ENCODE measurements around the gene ESYT3.
"Not testable (repeated sequence)": the region's sequence is repeated elsewhere in the genome, so short reads cannot be mapped to it uniquely, and the experiment has no call there.

The ESYT3 gene

GRCh38 chr3:138408751-138409570, 25.5 kb upstream of the ESYT3 start:
- no peak overlapping the region for H3K4me3 ChIP-seq (ENCODE audit: control insufficient read depth, low read depth, low read length)
- DNase-seq (ENCODE audit: low read depth) = peak; percentile 67
- TF ChIP-seq CTCF (conservative IDR thresholded peaks at IDR 0.05; ENCODE audit: control insufficient read depth, insufficient read depth, low read depth, low read length) = no peak

- no peak overlapping the region for H3K4me3 ChIP-seq (ENCODE audit: control insufficient read depth, low read depth, low read length)
- no peak for TF ChIP-seq CTCF (conservative IDR thresholded peaks at IDR 0.05; ENCODE audit: control insufficient read depth, insufficient read depth, low read depth, low read length)
- DNase-seq (ENCODE audit: low read depth) = peak; percentile 29
Observed at GRCh38 chr3:138412821-138413551, 21.4 kb upstream of the ESYT3 start.

- not testable (repeated sequence) for DNase-seq (ENCODE audit: low read depth); H3K4me3 ChIP-seq (ENCODE audit: control insufficient read depth, low read depth, low read length)
Observed at GRCh38 chr3:138416236-138416635, 18.2 kb upstream of the ESYT3 start.

GRCh38 chr3:138417559-138417982, 16.8 kb upstream of the ESYT3 start:
- peak; percentile 83 for DNase-seq (ENCODE audit: low read depth)
- H3K4me3 ChIP-seq (ENCODE audit: control insufficient read depth, low read depth, low read length) = no peak overlapping the region
- TF ChIP-seq CTCF (conservative IDR thresholded peaks at IDR 0.05; ENCODE audit: control insufficient read depth, insufficient read depth, low read depth, low read length) = peak; percentile 93

GRCh38 chr3:138418601-138419206, 15.7 kb upstream of the ESYT3 start:
- no peak for TF ChIP-seq CTCF (conservative IDR thresholded peaks at IDR 0.05; ENCODE audit: control insufficient read depth, insufficient read depth, low read depth, low read length)
- H3K4me3 ChIP-seq (ENCODE audit: control insufficient read depth, low read depth, low read length) = no peak overlapping the region
- DNase-seq (ENCODE audit: low read depth) = no peak

GRCh38 chr3:138423316-138423715, 11.1 kb upstream of the ESYT3 start:
- DNase-seq (ENCODE audit: low read depth) = no peak
- H3K4me3 ChIP-seq (ENCODE audit: control insufficient read depth, low read depth, low read length) = no peak overlapping the region
- TF ChIP-seq CTCF (conservative IDR thresholded peaks at IDR 0.05; ENCODE audit: control insufficient read depth, insufficient read depth, low read depth, low read length) = no peak

GRCh38 chr3:138424323-138424722, 10.1 kb upstream of the ESYT3 start:
- no peak for TF ChIP-seq CTCF (conservative IDR thresholded peaks at IDR 0.05; ENCODE audit: control insufficient read depth, insufficient read depth, low read depth, low read length)

More at GRCh38 chr3:138424323-138424722, 10.1 kb upstream of the ESYT3 start:
- H3K4me3 ChIP-seq (ENCODE audit: control insufficient read depth, low read depth, low read length) = no peak overlapping the region
- no peak for DNase-seq (ENCODE audit: low read depth)
